ENCODE measurements around the gene RGPD5.
"Not testable (repeated sequence)": the region's sequence is repeated elsewhere in the genome, so short reads cannot be mapped to it uniquely, and the experiment has no call there.

Gene RGPD5

GRCh38 chr2:109794074-109794737, at the start of gene RGPD5:
Gene RGPD5 (plus strand): TSS chr2:109794305. CDS start chr2:109794466, 161 bp downstream.
- DNase-seq (ENCODE audit: low read depth, low spot score); H3K36me3 ChIP-seq (ENCODE audit: insufficient read depth, low read length); H3K27ac ChIP-seq; H3K9me3 ChIP-seq (ENCODE audit: low read depth, low read length); H3K4me3 ChIP-seq; H3K9ac ChIP-seq (ENCODE audit: insufficient read length): not testable (repeated sequence)

- not testable (repeated sequence) for H3K9ac ChIP-seq (ENCODE audit: insufficient read length)
Measured at GRCh38 chr2:109751572-109751971, 42.5 kb upstream of the RGPD5 start.

DNA sequence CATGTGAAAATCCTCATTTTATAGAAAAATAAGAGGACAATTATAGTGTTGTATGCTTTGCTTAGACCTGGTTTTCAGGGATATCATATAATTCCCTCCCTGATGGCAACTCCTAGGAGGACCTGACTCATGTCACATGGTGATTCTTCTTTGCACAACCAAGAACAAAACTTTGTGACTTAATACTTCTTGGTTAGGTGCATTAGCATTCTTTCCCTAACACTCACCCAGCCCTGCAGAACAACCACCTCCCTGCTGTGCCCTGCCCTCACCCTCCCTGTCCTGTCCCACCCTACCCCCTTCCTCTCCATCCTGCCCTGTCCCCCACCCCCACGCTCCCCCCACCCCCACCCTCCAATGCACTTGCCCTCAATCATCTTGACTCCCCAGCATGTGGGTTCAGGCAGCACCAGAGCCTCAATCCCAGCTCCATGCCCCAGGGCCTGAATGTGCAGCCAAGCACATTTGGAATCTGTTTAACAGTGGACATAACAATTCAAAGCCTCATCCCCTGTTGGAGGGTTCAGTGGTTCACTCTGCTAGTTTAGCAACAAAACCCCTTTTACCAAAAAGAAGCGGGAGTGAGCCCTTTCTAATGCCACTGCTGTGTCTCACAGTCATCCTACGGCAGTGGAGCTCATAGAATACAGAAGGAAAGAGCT, 36.8 kb upstream of the RGPD5 start:
- not testable (repeated sequence) for H3K4me3 ChIP-seq; H3K27ac ChIP-seq; H3K36me3 ChIP-seq (ENCODE audit: insufficient read depth, low read length); H3K9ac ChIP-seq (ENCODE audit: insufficient read length); H3K9me3 ChIP-seq (ENCODE audit: low read depth, low read length); DNase-seq (ENCODE audit: low read depth, low spot score)

More at GRCh38 chr2:109751572-109751971, 42.5 kb upstream of the RGPD5 start:
- not testable (repeated sequence) for H3K36me3 ChIP-seq (ENCODE audit: insufficient read depth, low read length); H3K9me3 ChIP-seq (ENCODE audit: low read depth, low read length); H3K27ac ChIP-seq; DNase-seq (ENCODE audit: low read depth, low spot score); H3K4me3 ChIP-seq

DNA sequence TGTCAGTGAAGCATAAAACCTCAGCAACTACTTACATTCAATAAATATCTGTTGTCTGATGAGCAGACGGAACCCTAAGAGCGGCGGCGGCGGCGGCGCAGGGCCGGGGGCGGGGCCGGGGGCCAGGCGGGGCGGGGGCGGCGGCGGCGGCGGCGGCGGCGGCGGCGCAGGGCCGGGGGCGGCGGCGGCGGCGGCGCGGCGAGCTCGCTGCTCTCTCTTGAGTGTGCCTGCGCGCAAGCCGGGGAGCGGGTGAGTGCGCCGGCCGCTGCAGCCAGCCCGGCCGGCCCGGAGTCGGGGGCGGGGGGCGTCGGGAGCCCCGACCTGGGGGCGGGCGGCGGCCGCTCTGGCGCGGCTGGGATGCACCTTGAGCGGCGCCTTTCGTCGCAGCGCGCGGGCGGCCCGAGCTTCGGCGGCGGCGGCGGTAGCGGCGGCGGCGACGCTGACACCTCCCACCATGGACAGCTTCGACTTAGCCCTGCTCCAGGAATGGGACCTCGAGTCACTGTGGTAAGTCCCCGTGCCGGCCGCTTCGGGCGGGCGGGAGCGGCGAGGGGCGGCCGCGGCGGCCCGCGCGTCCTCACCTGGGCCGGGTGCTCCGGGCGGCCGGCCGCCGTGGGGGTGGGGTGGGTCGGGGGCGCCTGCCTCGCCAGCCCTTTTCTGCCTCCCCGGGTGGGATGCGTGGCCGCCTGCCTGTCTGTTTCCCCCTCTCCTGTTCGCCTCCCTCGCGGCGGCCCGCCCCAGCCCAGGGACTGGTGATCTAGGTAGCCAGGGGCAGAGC, 33.7 kb upstream of the RGPD5 start:
- not testable (repeated sequence) for H3K36me3 ChIP-seq (ENCODE audit: insufficient read depth, low read length); H3K9ac ChIP-seq (ENCODE audit: insufficient read length); DNase-seq (ENCODE audit: low read depth, low spot score); H3K27ac ChIP-seq; H3K4me3 ChIP-seq; H3K9me3 ChIP-seq (ENCODE audit: low read depth, low read length)

- DNase-seq (ENCODE audit: low read depth, low spot score); H3K9ac ChIP-seq (ENCODE audit: insufficient read length); H3K36me3 ChIP-seq (ENCODE audit: insufficient read depth, low read length); H3K9me3 ChIP-seq (ENCODE audit: low read depth, low read length); H3K4me3 ChIP-seq; H3K27ac ChIP-seq: not testable (repeated sequence)
Measured at GRCh38 chr2:109761043-109761454, 33.1 kb upstream of the RGPD5 start.

- H3K27ac ChIP-seq; H3K9ac ChIP-seq (ENCODE audit: insufficient read length); DNase-seq (ENCODE audit: low read depth, low spot score): not testable (repeated sequence)
Measured at GRCh38 chr2:109761976-109762375, 32.1 kb upstream of the RGPD5 start.

DNA sequence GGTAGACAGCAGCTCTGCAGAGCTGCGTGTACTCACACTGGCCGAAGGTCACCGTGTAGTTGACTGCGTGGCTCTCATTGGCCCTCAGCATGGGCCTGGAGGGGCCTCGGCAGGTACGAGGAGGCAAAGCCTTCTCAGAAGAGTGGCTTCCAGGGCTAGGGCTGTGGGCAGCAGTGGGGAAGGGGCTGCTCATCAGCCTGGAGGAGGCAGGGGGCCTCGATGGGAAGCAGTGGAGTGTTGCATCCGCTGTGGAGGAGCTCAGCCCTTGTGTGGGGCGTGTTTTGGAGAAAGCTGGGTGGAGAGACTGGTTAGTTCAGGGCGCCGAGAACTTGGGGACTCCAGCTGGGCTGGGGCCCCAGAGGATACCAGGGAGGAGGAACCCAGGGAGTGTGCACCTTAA, 28.0 kb upstream of the RGPD5 start:
- H3K9ac ChIP-seq (ENCODE audit: insufficient read length); H3K9me3 ChIP-seq (ENCODE audit: low read depth, low read length); DNase-seq (ENCODE audit: low read depth, low spot score); H3K4me3 ChIP-seq; H3K27ac ChIP-seq; H3K36me3 ChIP-seq (ENCODE audit: insufficient read depth, low read length): not testable (repeated sequence)

More at GRCh38 chr2:109761976-109762375, 32.1 kb upstream of the RGPD5 start:
- not testable (repeated sequence) for H3K36me3 ChIP-seq (ENCODE audit: insufficient read depth, low read length); H3K4me3 ChIP-seq; H3K9me3 ChIP-seq (ENCODE audit: low read depth, low read length)

DNA sequence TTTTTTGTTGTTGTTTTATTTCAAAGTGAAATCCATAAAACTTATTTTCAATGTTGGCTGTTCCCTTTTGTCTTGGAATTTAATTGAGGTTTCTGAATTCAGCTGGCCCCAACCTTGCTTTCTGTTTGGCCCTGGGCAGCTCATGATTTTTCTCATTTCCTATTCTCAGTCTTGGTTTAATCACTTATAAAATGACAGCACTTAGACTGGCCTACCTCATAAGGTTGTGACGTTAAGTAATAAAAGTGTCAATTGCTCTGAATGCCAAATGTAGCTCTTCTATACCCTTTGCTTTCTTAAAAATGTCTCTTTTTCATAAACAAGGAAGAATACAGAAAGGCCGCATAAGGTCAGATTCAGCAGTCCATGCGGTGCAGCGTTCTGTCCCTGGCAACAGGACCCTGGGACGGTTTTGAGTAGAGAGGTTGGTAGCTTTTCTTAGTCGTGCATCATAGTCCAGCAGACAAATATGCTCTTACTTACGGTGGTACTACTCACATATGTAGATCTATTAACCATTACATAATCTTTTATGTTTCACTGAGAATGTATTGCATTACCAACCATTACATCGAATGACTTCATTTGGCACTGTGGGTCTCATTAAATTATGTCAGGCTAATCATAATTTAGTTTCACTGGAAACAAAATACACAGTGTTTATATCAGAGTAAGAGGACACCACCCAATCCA, 27.1 kb upstream of the RGPD5 start:
- H3K36me3 ChIP-seq (ENCODE audit: insufficient read depth, low read length); DNase-seq (ENCODE audit: low read depth, low spot score); H3K27ac ChIP-seq; H3K4me3 ChIP-seq; H3K9me3 ChIP-seq (ENCODE audit: low read depth, low read length); H3K9ac ChIP-seq (ENCODE audit: insufficient read length): not testable (repeated sequence)

DNA sequence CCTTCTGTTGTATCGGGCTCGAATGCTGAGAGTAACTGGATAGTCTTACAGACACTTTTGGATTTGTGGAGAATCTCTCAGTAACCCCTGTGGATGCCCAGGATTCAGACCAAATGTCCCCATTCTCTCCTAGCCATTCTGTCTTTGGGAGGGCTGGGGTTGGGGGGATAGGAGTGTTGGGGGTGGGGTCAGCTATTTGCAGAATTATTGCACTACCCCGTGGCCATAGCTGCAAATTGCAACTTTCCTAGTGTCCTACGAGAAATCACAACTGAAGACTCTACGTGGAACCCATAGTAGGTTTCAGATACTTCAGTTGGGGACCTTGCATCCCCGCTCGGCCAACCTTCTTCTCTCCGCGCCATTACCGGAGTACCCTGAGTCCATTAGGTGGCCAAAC, 25.2 kb upstream of the RGPD5 start:
- not testable (repeated sequence) for H3K9me3 ChIP-seq (ENCODE audit: low read depth, low read length); H3K27ac ChIP-seq; H3K9ac ChIP-seq (ENCODE audit: insufficient read length); H3K4me3 ChIP-seq; DNase-seq (ENCODE audit: low read depth, low spot score); H3K36me3 ChIP-seq (ENCODE audit: insufficient read depth, low read length)

GRCh38 chr2:109779118-109779517, 15.0 kb upstream of the RGPD5 start:
- not testable (repeated sequence) for H3K9ac ChIP-seq (ENCODE audit: insufficient read length); DNase-seq (ENCODE audit: low read depth, low spot score); H3K4me3 ChIP-seq; H3K27ac ChIP-seq; H3K36me3 ChIP-seq (ENCODE audit: insufficient read depth, low read length); H3K9me3 ChIP-seq (ENCODE audit: low read depth, low read length)

DNA sequence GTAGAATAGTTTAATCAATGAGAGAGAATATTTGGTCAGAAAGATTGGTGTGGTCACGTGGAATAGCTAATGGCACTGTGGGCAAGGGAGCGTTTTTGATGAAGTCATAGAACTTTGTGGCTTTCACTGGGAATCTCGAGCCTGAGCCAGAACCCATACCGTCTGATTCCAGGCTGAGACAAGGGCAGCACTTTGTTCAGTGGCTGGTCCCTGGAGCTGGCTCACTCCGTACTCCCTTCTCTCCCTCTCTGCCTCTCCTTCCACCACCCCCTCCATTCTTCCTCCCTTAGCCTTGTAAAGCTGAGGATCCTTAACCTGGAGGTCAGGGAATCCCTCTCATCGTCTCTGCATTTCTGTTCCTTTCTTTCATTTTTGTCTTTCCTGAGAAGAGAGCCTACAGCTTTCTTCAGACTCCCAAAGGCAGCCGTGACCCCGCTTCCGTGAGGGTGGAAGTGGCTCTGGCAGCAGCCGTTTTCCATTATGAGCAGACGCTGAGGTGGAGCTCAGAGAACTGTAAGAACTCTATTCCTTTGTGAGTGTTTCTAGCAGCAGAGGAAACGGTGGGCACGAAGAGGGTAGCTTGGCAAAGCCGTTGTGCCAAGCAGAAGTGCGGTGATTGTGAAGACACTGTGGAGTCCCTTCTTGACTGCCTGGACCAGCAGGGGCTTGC, 12.8 kb upstream of the RGPD5 start:
- not testable (repeated sequence) for H3K4me3 ChIP-seq; DNase-seq (ENCODE audit: low read depth, low spot score); H3K9ac ChIP-seq (ENCODE audit: insufficient read length); H3K9me3 ChIP-seq (ENCODE audit: low read depth, low read length); H3K36me3 ChIP-seq (ENCODE audit: insufficient read depth, low read length); H3K27ac ChIP-seq

GRCh38 chr2:109782446-109782993, 11.6 kb upstream of the RGPD5 start:
- not testable (repeated sequence) for H3K27ac ChIP-seq; H3K4me3 ChIP-seq; H3K9ac ChIP-seq (ENCODE audit: insufficient read length); DNase-seq (ENCODE audit: low read depth, low spot score); H3K9me3 ChIP-seq (ENCODE audit: low read depth, low read length); H3K36me3 ChIP-seq (ENCODE audit: insufficient read depth, low read length)

GRCh38 chr2:109791530-109792279, 2.4 kb upstream of the RGPD5 start:
- not testable (repeated sequence) for H3K9me3 ChIP-seq (ENCODE audit: low read depth, low read length); H3K4me3 ChIP-seq; H3K9ac ChIP-seq (ENCODE audit: insufficient read length); H3K36me3 ChIP-seq (ENCODE audit: insufficient read depth, low read length); H3K27ac ChIP-seq; DNase-seq (ENCODE audit: low read depth, low spot score)
